H1 (cell line): ENCODE data around the gene SRM. TPM values are rescaled to one million over a fixed set of nuclear protein-coding genes. Genes with fewer than 3 reads are reported as not detected.

Experiments used
- ASH2L ChIP-seq: fragments of 200-600, 300-600 bp; sonication (generic); IDR thresholded peaks from one replicate; pipeline ENCODE4 v1.7.1; 2017; ENCODE audit warnings: low read length
- BRCA1 ChIP-seq: IDR thresholded peaks from 2 replicates; pipeline ENCODE4 v1.6.1; 2012; ENCODE audit warnings: low read depth, low read length, improper control_type of control experiment
- EGR1 ChIP-seq: IDR thresholded peaks from 2 replicates; pipeline ENCODE4 v1.6.1; 2011; ENCODE audit warnings: low read depth, low read length, borderline replicate concordance
- GTF2F1 ChIP-seq: IDR thresholded peaks from 2 replicates; pipeline ENCODE4 v1.6.1; 2012; ENCODE audit warnings: low read depth, low read length, improper control_type of control experiment, borderline replicate concordance
- HDAC2 ChIP-seq, 2 experiments: fragments of 300-600 bp in 1 of 2; sonication (generic) in 1 of 2; IDR thresholded peaks; 2 replicates each; pipeline ENCODE4 v1.6.1; 2011 to 2012; ENCODE audit warnings: low read depth in 2 of 2, low read length in 2 of 2, mild to moderate bottlenecking in 2 of 2, moderate library complexity in 2 of 2, borderline replicate concordance in 1 of 2, inconsistent platforms in 1 of 2
- JUN ChIP-seq: IDR thresholded peaks from 2 replicates; pipeline ENCODE4 v1.6.1; 2011; ENCODE audit warnings: low read depth, mild to moderate bottlenecking, improper control_type of control experiment, low read length
- JUND ChIP-seq: IDR thresholded peaks from 2 replicates; pipeline ENCODE4 v1.6.1; 2011; ENCODE audit warnings: mild to moderate bottlenecking, improper control_type of control experiment, low read length
- KDM4A ChIP-seq: IDR thresholded peaks from one replicate; pipeline ENCODE4 v1.7.1; 2012; ENCODE audit warnings: low read depth, mild to moderate bottlenecking, moderate library complexity, low read length, inconsistent platforms; ENCODE audit not compliant: severe bottlenecking
- NRF1 ChIP-seq: IDR thresholded peaks from 2 replicates; pipeline ENCODE4 v1.6.1; 2011; ENCODE audit warnings: mild to moderate bottlenecking, low read depth, low read length, improper control_type of control experiment
- POLR2A ChIP-seq, 2 experiments: IDR thresholded peaks; 1 replicate in 1 of 2; 2 replicates in 1 of 2; pipeline ENCODE4 v1.6.1; 2011; ENCODE audit warnings: low read depth in 2 of 2, low read length in 2 of 2, mild to moderate bottlenecking in 2 of 2; ENCODE audit errors: control extremely low read depth in 1 of 2
- POLR2AphosphoS5 ChIP-seq: IDR thresholded peaks from 2 replicates; pipeline ENCODE4 v1.6.1; 2011; ENCODE audit warnings: low read depth, low read length
- RAD21 ChIP-seq, 2 experiments: IDR thresholded peaks in 1 of 2; conservative IDR thresholded peaks in 1 of 2; 2 replicates each; pipeline ENCODE4 v1.6.1; 2011; ENCODE audit warnings: low read depth in 2 of 2, low read length in 2 of 2, improper control_type of control experiment in 1 of 2, inconsistent platforms in 1 of 2, mild to moderate bottlenecking in 1 of 2, moderate library complexity in 1 of 2
- RNF2 ChIP-seq: fragments of 200-900, 300-1000 bp; sonication (generic); IDR thresholded peaks from 2 replicates; pipeline ENCODE4 v1.7.1; 2016; ENCODE audit warnings: borderline replicate concordance, low read depth, mild to moderate bottlenecking, antibody characterized with exemption, low read length; ENCODE audit not compliant: poor library complexity, severe bottlenecking; ENCODE audit errors: missing control alignments
- SAP30 ChIP-seq: fragments of 300-600 bp; sonication (generic); IDR thresholded peaks from 2 replicates; pipeline ENCODE4 v1.7.1; 2012; ENCODE audit warnings: low read length, moderate library complexity, mild to moderate bottlenecking, inconsistent platforms; ENCODE audit not compliant: insufficient read depth, insufficient replicate concordance
- SIRT6 ChIP-seq: IDR thresholded peaks from one replicate; pipeline ENCODE4 v1.7.1; 2012; ENCODE audit warnings: low read length, inconsistent platforms
- SP1 ChIP-seq: IDR thresholded peaks from 2 replicates; pipeline ENCODE4 v1.6.1; 2011; ENCODE audit warnings: low read depth, low read length
- TAF7 ChIP-seq: optimal IDR thresholded peaks from 2 replicates; pipeline ENCODE3; 2011; ENCODE audit warnings: low read depth, mild to moderate bottlenecking, inconsistent platforms, low read length, moderate library complexity, borderline replicate concordance
- TBP ChIP-seq: IDR thresholded peaks from 2 replicates; pipeline ENCODE4 v1.6.1; 2011; ENCODE audit warnings: low read depth, low read length, improper control_type of control experiment
- YY1 ChIP-seq: IDR thresholded peaks from 2 replicates; pipeline ENCODE4 v1.6.1; 2011; ENCODE audit warnings: low read depth, mild to moderate bottlenecking, low read length
- polyA plus RNA-seq, 7 experiments: library from polyadenylated mRNA; depleted of rRNA in 3 of 7; stranded (reverse) in 5 of 7; unstranded in 2 of 7; fragments of >200 nt in 5 of 7; fragments of 200-250 nt in 2 of 7; gene quantifications; 1 replicate in 5 of 7; 2 replicates in 1 of 7; 4 replicates in 1 of 7; pipeline versions ENCODE4 v1.2.1 to v1.2.3, GENCODE V29; 2011 to 2013; ENCODE audit warnings: missing spikeins in 2 of 7, mixed read lengths in 2 of 7
- total RNA-seq: library from RNA; stranded (reverse); fragmentation: NEBNext Ultra II Directional; extraction: Animal tissue kit (Norgen Biotek cat#: 25700); gene quantifications from 2 replicates; pipeline ENCODE4 v1.2.1, GENCODE V29; 2021
- TF ChIP-seq, protein P1 (sequence below): IDR thresholded peaks from 2 replicates; pipeline ENCODE4 v1.6.1; 2012; ENCODE audit warnings: low read length, inconsistent platforms
- TF ChIP-seq, protein P2 (sequence below): IDR thresholded peaks from 2 replicates; pipeline ENCODE4 v1.6.1; 2012; ENCODE audit warnings: inconsistent platforms

SRM gene
- total and polyA plus RNA-seq, 2 of the 8 experiments (the other 6 are each of a cell fraction or from before 2014, with no cell fraction given) = 110 to 208 TPM

DNA sequence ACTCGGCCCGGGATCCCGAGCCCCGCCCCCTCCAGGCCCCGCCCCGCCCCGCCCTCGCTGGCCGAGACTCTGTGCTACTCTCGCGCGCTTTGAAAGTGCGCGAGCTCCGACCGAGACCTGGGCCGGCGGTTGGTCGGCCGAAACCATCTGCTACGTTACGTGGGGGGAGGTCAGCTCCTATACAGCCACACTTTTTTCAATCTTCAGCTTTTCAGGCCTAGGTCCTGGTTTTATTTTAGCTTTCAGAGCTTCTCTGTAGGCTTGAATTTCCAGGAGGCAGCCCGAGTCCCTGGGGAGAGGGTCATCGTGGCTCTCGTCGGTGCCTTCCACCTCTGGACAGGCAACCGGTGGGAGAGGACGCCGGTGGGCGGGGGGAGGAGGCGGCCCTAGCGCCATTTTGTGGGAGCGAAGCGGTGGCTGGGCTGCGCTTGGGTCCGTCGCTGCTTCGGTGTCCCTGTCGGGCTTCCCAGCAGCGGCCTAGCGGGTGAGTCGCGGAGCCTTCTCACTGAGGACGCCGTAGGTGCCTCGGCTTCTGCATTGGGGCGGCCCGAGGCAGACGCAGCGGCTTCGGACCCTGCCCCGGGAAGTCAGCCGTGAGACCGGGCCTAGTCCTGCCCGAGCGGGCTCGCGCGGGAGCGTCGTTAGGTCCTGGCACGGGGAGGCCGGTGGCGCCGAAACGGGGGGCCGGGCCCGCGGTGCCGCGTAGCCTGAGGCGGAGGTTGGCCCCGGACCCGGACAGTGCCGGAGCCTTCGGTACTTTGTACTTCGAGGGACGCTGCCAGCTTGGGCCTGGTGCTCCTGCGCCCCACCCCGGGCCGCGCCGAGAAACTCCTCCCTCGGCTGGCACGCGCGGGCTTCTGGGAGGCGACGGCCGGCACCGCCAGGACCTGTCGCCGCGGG lies 47.3 kb downstream of the SRM start, which contains the start of gene TARDBP (continued):
- TF ChIP-seq RAD21 (IDR thresholded peaks at IDR 0.05 in 1 of 2, conservative IDR thresholded peaks at IDR 0.05 in 1 of 2; ENCODE audit: low read depth in 2 of 2, low read length in 2 of 2) (no peak), KDM4A (peak; percentile 35), HDAC2 (IDR thresholded peaks at IDR 0.05; ENCODE audit: borderline replicate concordance in 1 of 2, low read depth in 2 of 2, low read length in 2 of 2) (peak in 1 of 2 experiments; percentile 39; a peak in 1 of 4 replicates), JUN (no peak), NRF1 (no peak), YY1 (peak; percentile 97), TAF7 (peak; percentile 90), ASH2L (peak; percentile 96), POLR2A (IDR thresholded peaks at IDR 0.05; ENCODE audit: control extremely low read depth in 1 of 2, low read depth in 2 of 2, low read length in 2 of 2) (peak; percentile 95 to 96), EGR1 (peak; percentile 80), GTF2F1 (0 out of 2 replicates have a peak, but pooled peaks have one; percentile 44), BRCA1 (peak; percentile 77), POLR2AphosphoS5 (peak; percentile 96), SAP30 (no peak), SP1 (peak; percentile 89), RNF2 (no peak), TBP (peak; percentile 94), SIRT6 (no peak), JUND (peak; percentile 99)
- TF ChIP-seq, protein P1, sequence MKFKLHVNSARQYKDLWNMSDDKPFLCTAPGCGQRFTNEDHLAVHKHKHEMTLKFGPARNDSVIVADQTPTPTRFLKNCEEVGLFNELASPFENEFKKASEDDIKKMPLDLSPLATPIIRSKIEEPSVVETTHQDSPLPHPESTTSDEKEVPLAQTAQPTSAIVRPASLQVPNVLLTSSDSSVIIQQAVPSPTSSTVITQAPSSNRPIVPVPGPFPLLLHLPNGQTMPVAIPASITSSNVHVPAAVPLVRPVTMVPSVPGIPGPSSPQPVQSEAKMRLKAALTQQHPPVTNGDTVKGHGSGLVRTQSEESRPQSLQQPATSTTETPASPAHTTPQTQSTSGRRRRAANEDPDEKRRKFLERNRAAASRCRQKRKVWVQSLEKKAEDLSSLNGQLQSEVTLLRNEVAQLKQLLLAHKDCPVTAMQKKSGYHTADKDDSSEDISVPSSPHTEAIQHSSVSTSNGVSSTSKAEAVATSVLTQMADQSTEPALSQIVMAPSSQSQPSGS = no peak; the same call in 1 of the 2 replicates
- TF ChIP-seq, protein P2, sequence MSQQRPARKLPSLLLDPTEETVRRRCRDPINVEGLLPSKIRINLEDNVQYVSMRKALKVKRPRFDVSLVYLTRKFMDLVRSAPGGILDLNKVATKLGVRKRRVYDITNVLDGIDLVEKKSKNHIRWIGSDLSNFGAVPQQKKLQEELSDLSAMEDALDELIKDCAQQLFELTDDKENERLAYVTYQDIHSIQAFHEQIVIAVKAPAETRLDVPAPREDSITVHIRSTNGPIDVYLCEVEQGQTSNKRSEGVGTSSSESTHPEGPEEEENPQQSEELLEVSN = peak; percentile 44
